Thymus (tissue), 11 donors: ENCODE results near the gene ATP5PB. TPM values are rescaled to one million over a fixed set of nuclear protein-coding genes. Genes with fewer than 3 reads are reported as not detected.

Experiments
- DNase-seq, 9 donors: peaks; one replicate each; pipeline ENCODE4 v3.0.0-alpha.2; 2013; ENCODE audit warnings: low spot score in 9 of 9, low read depth in 6 of 9, missing footprints in 1 of 9
- H3K27ac ChIP-seq, 2 donors: one replicate each; pipeline ENCODE4 v1.5.1; 2013; ENCODE audit warnings: control low read depth in 1 of 2, low read depth in 1 of 2, low read length in 1 of 2, mild to moderate bottlenecking in 1 of 2, moderate library complexity in 1 of 2
- H3K27me3 ChIP-seq, 2 donors: one replicate each; pipeline ENCODE4 v1.5.1; 2013; ENCODE audit warnings: low read length in 1 of 2; ENCODE audit not compliant: control insufficient read depth in 2 of 2, insufficient read depth in 1 of 2
- H3K36me3 ChIP-seq, 2 donors: one replicate each; pipeline ENCODE4 v1.5.1; 2013; ENCODE audit warnings: low read length in 1 of 2, mild to moderate bottlenecking in 1 of 2, moderate library complexity in 1 of 2; ENCODE audit not compliant: control insufficient read depth in 2 of 2, insufficient read depth in 2 of 2
- H3K4me1 ChIP-seq, 2 donors: one replicate each; pipeline ENCODE4 v1.5.1; 2013; ENCODE audit warnings: low read length in 2 of 2; ENCODE audit not compliant: control insufficient read depth in 2 of 2, insufficient read depth in 2 of 2
- H3K4me3 ChIP-seq, 2 donors: one replicate each; pipeline ENCODE4 v1.5.1; 2013; ENCODE audit warnings: low read length in 2 of 2, control low read depth in 1 of 2, mild to moderate bottlenecking in 1 of 2
- H3K9me3 ChIP-seq, 2 donors: one replicate each; pipeline ENCODE4 v1.5.1; 2013; ENCODE audit warnings: low read length in 1 of 2, mild to moderate bottlenecking in 1 of 2; ENCODE audit not compliant: control insufficient read depth in 2 of 2, insufficient read depth in 1 of 2
- WGBS: extraction: QIAGEN DNeasy Blood & Tissue Kit; methylation state at CpG from one replicate; pipeline ENCODE4 v1.1.7; 2013; 5-methylcytosine and 5-hydroxymethylcytosine counted together
- polyA plus RNA-seq: library from polyadenylated mRNA; stranded (reverse); fragments of 200-250 nt; gene quantifications from one replicate; pipeline ENCODE4 v1.2.3, GENCODE V29; 2013
- total RNA-seq: library from RNA; stranded (reverse); fragments of 120-200 nt; gene quantifications from one replicate; pipeline ENCODE4 v1.2.4, GENCODE V29; 2013
- donor health status: healthy.

Gene ATP5PB
- total and polyA plus RNA-seq, 2 donors = 311 to 522 TPM

- Histone ChIP-seq H3K4me3 (no peak overlapping the region), H3K27me3 (no peaks in the 10 kb centered on the region), H3K27ac (peak overlapping the region in 1 of 2 donors; percentile 76), H3K4me1 (peaks cover 23 to 63% of the 10 kb centered on the region in 2 donors), H3K36me3 (no peaks in the 10 kb centered on the region), H3K9me3 (no peaks in the 10 kb centered on the region)
- WGBS = 94% methylated on average over 6 of the region's 6 CpGs
- DNase-seq = no peak
Measured at GRCh38 chr1:111504097-111504496, 54.8 kb downstream of the ATP5PB start.

GRCh38 chr1:111505641-111506119 is 56.4 kb downstream of the ATP5PB start:
- Histone ChIP-seq H3K27ac (peak overlapping the region; percentile 38 to 62), H3K36me3 (no peaks in the 10 kb centered on the region), H3K27me3 (no peaks in the 10 kb centered on the region), H3K4me1 (peaks cover 23 to 65% of the 10 kb centered on the region in 2 donors), H3K9me3 (no peaks in the 10 kb centered on the region), H3K4me3 (no peak overlapping the region)
- DNase-seq = peak in 2 of 9 donors; percentile 33 to 53
- 76% methylated on average over 6 of the region's 6 CpGs for WGBS

- H3K27me3 ChIP-seq = no peaks in the 10 kb centered on the region
- H3K27ac ChIP-seq = peak overlapping the region; percentile 46 to 62
- no peaks in the 10 kb centered on the region for H3K36me3 ChIP-seq
- peaks cover 27 to 72% of the 10 kb centered on the region in 2 donors for H3K4me1 ChIP-seq
- no peaks in the 10 kb centered on the region for H3K9me3 ChIP-seq
- H3K4me3 ChIP-seq = no peak overlapping the region
- 62% methylated on average over 2 of the region's 2 CpGs for WGBS
- DNase-seq = no peak
Measured at GRCh38 chr1:111506561-111506960, 57.3 kb downstream of the ATP5PB start.

DNA sequence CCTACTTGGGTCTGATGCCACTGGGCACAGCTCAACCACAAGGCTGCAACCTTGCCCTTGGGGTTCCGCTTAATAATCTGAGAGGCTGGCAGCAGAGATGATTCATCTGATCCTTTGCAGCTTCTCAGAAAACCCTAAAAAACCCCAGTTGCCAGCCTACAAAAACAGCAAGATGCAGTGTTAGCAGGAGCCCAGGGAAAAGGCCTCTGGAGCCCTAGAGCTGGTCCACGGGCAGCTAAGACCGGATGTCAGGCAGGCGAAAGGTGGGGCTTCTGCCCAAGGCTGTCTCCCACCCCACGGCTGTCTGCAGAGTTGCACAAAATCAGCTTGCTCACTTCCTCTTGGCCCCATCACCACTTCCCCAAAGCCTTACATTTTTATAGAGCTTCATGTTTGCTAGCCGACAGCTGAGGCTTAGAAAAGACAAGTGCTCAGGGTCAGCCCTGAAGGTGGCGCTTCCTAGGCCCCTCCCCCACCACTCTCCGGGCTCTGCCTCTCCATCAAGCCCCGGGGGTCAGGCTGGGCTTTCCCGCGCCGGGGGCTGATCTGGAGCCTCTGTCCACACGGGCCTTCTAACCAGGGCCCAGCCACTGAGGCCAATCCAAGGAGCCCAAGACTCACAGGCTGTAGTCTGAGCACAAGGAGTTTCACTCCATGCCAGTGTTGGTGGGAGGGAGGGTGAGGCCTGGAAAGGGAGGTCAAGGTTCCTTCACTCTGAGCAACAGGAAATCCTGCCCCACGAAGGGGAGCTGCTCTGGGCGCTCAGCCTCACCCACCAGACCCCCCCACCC is 58.3 kb downstream of the ATP5PB start:
- peaks cover 28 to 80% of the 10 kb centered on the region in 2 donors for H3K4me1 ChIP-seq
- WGBS = 7% methylated on average over 15 of the region's 15 CpGs
- H3K27me3 ChIP-seq = no peaks in the 10 kb centered on the region
- H3K36me3 ChIP-seq = no peaks in the 10 kb centered on the region
- no peaks in the 10 kb centered on the region for H3K9me3 ChIP-seq
- peak overlapping the region; percentile 95 to 99 for H3K27ac ChIP-seq
- DNase-seq = peak in 7 of 9 donors; percentile 40 to 82 (median 55)
- peak overlapping the region; percentile 24 to 36 for H3K4me3 ChIP-seq

GRCh38 chr1:111509997-111510375 is 60.7 kb downstream of the ATP5PB start:
- Histone ChIP-seq H3K36me3 (no peaks in the 10 kb centered on the region), H3K27ac (no peak overlapping the region), H3K4me3 (no peak overlapping the region), H3K27me3 (peaks cover 0 to 3% of the 10 kb centered on the region in 2 donors), H3K9me3 (no peaks in the 10 kb centered on the region), H3K4me1 (peaks cover 12 to 74% of the 10 kb centered on the region in 2 donors)
- no peak for DNase-seq
- 88% methylated on average over 3 of the region's 3 CpGs for WGBS

DNA sequence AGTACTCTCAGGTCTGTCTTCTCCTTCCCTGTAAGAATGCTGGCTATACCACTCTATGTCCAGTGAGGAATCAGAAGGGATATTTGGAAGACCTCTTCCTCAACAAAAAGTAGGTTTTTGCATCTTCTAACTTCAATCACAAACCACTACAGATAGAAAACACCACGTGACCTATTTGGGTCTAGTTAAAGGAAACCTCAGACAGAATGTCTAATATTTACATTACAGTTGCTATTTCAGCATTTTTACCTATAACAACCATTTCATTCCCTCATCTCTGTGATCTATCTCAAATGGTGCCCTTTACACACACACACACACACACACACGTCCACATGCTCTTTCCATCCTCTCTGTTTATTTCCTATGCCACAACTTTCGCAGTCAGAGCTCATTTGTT is 62.1 kb downstream of the ATP5PB start:
- Histone ChIP-seq H3K9me3 (no peaks in the 10 kb centered on the region), H3K36me3 (no peaks in the 10 kb centered on the region), H3K27ac (no peak overlapping the region), H3K4me3 (no peak overlapping the region), H3K4me1 (peaks cover 18 to 74% of the 10 kb centered on the region in 2 donors), H3K27me3 (peaks cover 0 to 13% of the 10 kb centered on the region in 2 donors)
- peak in 1 of 9 donors; percentile 52 for DNase-seq
- WGBS = 51% methylated on average over 3 of the region's 3 CpGs

Other genes starting within 250 kb of the ATP5PB start
- 106 TPM for gene DENND2D, start 248.8 kb upstream of the ATP5PB start, total RNA-seq
- gene DENND2D, start 248.8 kb upstream of the ATP5PB start, polyA plus RNA-seq = 134 TPM
- 291 TPM for gene CHI3L2, start 221.8 kb upstream of the ATP5PB start, total RNA-seq
- gene CHI3L2, start 221.8 kb upstream of the ATP5PB start, polyA plus RNA-seq = 190 TPM
- gene CHIA, start 158.6 kb upstream of the ATP5PB start, total RNA-seq = 0.05 TPM
- gene CHIA, start 158.6 kb upstream of the ATP5PB start, polyA plus RNA-seq = 0.30 TPM
- gene OVGP1, start 21.7 kb upstream of the ATP5PB start, total RNA-seq = 1.5 TPM
- gene OVGP1, start 21.7 kb upstream of the ATP5PB start, polyA plus RNA-seq = 6.7 TPM
- 36.8 TPM for gene WDR77, start 208 bp upstream of the ATP5PB start, total RNA-seq
- gene WDR77, start 208 bp upstream of the ATP5PB start, polyA plus RNA-seq = 29.6 TPM
- gene C1orf162, start 24.5 kb downstream of the ATP5PB start, total RNA-seq = 13.6 TPM
- gene C1orf162, start 24.5 kb downstream of the ATP5PB start, polyA plus RNA-seq = 98.7 TPM
- 5.8 TPM for gene ADORA3, start 54.2 kb downstream of the ATP5PB start, total RNA-seq
- 11.0 TPM for gene ADORA3, start 54.2 kb downstream of the ATP5PB start, polyA plus RNA-seq
- gene TMIGD3, start 54.2 kb downstream of the ATP5PB start, total RNA-seq = 1.8 TPM
- gene TMIGD3, start 54.2 kb downstream of the ATP5PB start, polyA plus RNA-seq = 28.2 TPM
- gene RAP1A, start 170.3 kb downstream of the ATP5PB start, total RNA-seq = 29.6 TPM
- gene RAP1A, start 170.3 kb downstream of the ATP5PB start, polyA plus RNA-seq = 123 TPM